HepG2 (cell line): ENCODE measurements around the gene FGFR3. TPM values are rescaled to one million over a fixed set of nuclear protein-coding genes. Genes with fewer than 3 reads are reported as not detected.
A peak's percentile ranks its signal among the peaks of the same experiment; 100 is the strongest.

ENCODE experiments used
- ARNT2 ChIP-seq: sonication (generic); formaldehyde crosslinking; IDR thresholded peaks from 2 replicates; pipeline ENCODE4 v1.8.0; 2022; ENCODE audit warnings: mild to moderate bottlenecking, low read depth, missing genetic modification reagents, moderate library complexity
- BCL6 ChIP-seq: IDR thresholded peaks from 2 replicates; pipeline ENCODE4 v1.6.1; 2016; ENCODE audit warnings: missing genetic modification reagents, missing compliant biosample characterization
- HOXA9 ChIP-seq: sonication (generic); formaldehyde crosslinking; IDR thresholded peaks from 2 replicates; pipeline ENCODE4 v1.8.1; 2022; ENCODE audit warnings: missing genetic modification reagents, mild to moderate bottlenecking, moderate library complexity, borderline replicate concordance
- IKZF5 ChIP-seq: IDR thresholded peaks from 2 replicates; pipeline ENCODE4 v1.6.1; 2018; ENCODE audit warnings: missing genetic modification reagents, mild to moderate bottlenecking, missing compliant biosample characterization
- MEIS1 ChIP-seq: sonication (generic); formaldehyde crosslinking; IDR thresholded peaks from 2 replicates; pipeline ENCODE4 v1.9.0; 2021; ENCODE audit warnings: mild to moderate bottlenecking, missing genetic modification reagents, moderate library complexity, borderline replicate concordance
- NR0B2 ChIP-seq: sonication (generic); formaldehyde crosslinking; IDR thresholded peaks from 2 replicates; pipeline ENCODE4 v1.4.0; 2020; ENCODE audit warnings: mild to moderate bottlenecking, missing genetic modification reagents
- RAD51 ChIP-seq: fragments of 450-650 bp; IDR thresholded peaks from 2 replicates; pipeline ENCODE4 v1.6.1; 2016; ENCODE audit warnings: borderline replicate concordance
- RBM39 ChIP-seq: fragments of 200-400 bp; formaldehyde crosslinking; IDR thresholded peaks from one replicate; pipeline ENCODE4 v1.6.1; 2018; ENCODE audit warnings: antibody characterized with exemption, mild to moderate bottlenecking, low read depth, low read length; ENCODE audit not compliant: poor library complexity, severe bottlenecking
- SPEN ChIP-seq: sonication (generic); formaldehyde crosslinking; IDR thresholded peaks from 2 replicates; pipeline ENCODE4 v1.5.1; 2020; ENCODE audit warnings: low read depth, mild to moderate bottlenecking, missing genetic modification reagents
- UBTF ChIP-seq: sonication (generic); formaldehyde crosslinking; IDR thresholded peaks from 2 replicates; pipeline ENCODE4 v1.4.0; 2020; ENCODE audit warnings: mild to moderate bottlenecking, missing genetic modification reagents
- ZNF142 ChIP-seq: sonication (generic); formaldehyde crosslinking; IDR thresholded peaks from 2 replicates; pipeline ENCODE4 v1.4.0; 2020; ENCODE audit warnings: missing genetic modification reagents
- ZNF224 ChIP-seq: sonication (generic); formaldehyde crosslinking; IDR thresholded peaks from 2 replicates; pipeline ENCODE4 v1.5.0; 2020; ENCODE audit warnings: mild to moderate bottlenecking, missing genetic modification reagents
- ZNF282 ChIP-seq: fragments of 450-650 bp; IDR thresholded peaks from 2 replicates; pipeline ENCODE4 v1.6.1; 2018; ENCODE audit not compliant: partially characterized antibody
- ZNF326 ChIP-seq: sonication (generic); formaldehyde crosslinking; IDR thresholded peaks from 2 replicates; pipeline ENCODE4 v1.4.0; 2020; ENCODE audit warnings: missing genetic modification reagents, borderline replicate concordance
- ZNF337 ChIP-seq: sonication (generic); formaldehyde crosslinking; IDR thresholded peaks from 2 replicates; pipeline ENCODE4 v1.5.1; 2020; ENCODE audit warnings: missing genetic modification reagents, low read depth, mild to moderate bottlenecking, borderline replicate concordance
- ZNF430 ChIP-seq: sonication (generic); formaldehyde crosslinking; IDR thresholded peaks from 2 replicates; pipeline ENCODE4 v1.9.0; 2021; ENCODE audit warnings: mild to moderate bottlenecking, missing genetic modification reagents
- ZNF552 ChIP-seq: sonication (generic); formaldehyde crosslinking; IDR thresholded peaks from 2 replicates; pipeline ENCODE4 v1.9.0; 2022; ENCODE audit warnings: missing genetic modification reagents, mild to moderate bottlenecking, borderline replicate concordance
- polyA plus RNA-seq, 8 experiments: library from polyadenylated mRNA; depleted of rRNA in 3 of 8; stranded (reverse) in 7 of 8; unstranded in 1 of 8; fragments of >200 nt; fragmentation: Illumina TruSeq in 4 of 8; extraction: Trizol in 4 of 8; gene quantifications; 2 replicates each; pipeline versions ENCODE4 v1.2.1 to v1.2.3, GENCODE V29; 2011 to 2016; ENCODE audit warnings: low read depth in 4 of 8, missing spikeins in 1 of 8, mixed read lengths in 1 of 8; ENCODE audit not compliant: insufficient read depth in 1 of 8
- total RNA-seq, 5 experiments: library from RNA; depleted of rRNA; stranded (reverse); fragments of >200 nt; fragmentation: Illumina TruSeq; extraction: Trizol; gene quantifications; 2 replicates each; pipeline ENCODE4 v1.2.3, GENCODE V29; 2016; ENCODE audit warnings: low read depth in 1 of 5

The FGFR3 gene
- total and polyA plus RNA-seq, 2 of the 13 experiments (the other 11 are each of a cell fraction or from before 2014, with no cell fraction given) = 103 to 109 TPM

- TF ChIP-seq UBTF (CRISPR knock-in tag) (no peak), RAD51 (no peak), ZNF552 (no peak), RBM39 (peak; percentile 42), HOXA9 (no peak), ZNF326 (CRISPR knock-in tag) (no peak), ZNF337 (CRISPR knock-in tag) (no peak), ZNF224 (no peak), MEIS1 (CRISPR knock-in tag) (peak; percentile 7; the same call in 1 of the 2 replicates), NR0B2 (CRISPR knock-in tag) (no peak), ARNT2 (CRISPR knock-in tag) (no peak), SPEN (CRISPR knock-in tag) (no peak), IKZF5 (CRISPR knock-in tag) (no peak), ZNF142 (CRISPR knock-in tag) (peak; percentile 99), ZNF282 (no peak), BCL6 (CRISPR knock-in tag) (no peak), ZNF430 (CRISPR knock-in tag) (no peak)
These were observed 62.4 kb downstream of the FGFR3 start (continued) for GRCh38 chr4:1855333-1856070.
